Chondrocyte (in vitro differentiated cells): ENCODE data around the gene ORMDL1. TPM values are rescaled to one million over a fixed set of nuclear protein-coding genes. Genes with fewer than 3 reads are reported as not detected.

Experiments used
- DNase-seq: peaks from one replicate; pipeline ENCODE4 v3.0.0; 2021; ENCODE audit warnings: mixed read lengths, low spot score
- H3K27ac Mint-ChIP-seq: one replicate; pipeline ENCODE4 v1.8.0; 2021; ENCODE audit warnings: mild to moderate bottlenecking, moderate library complexity, mixed read lengths; ENCODE audit not compliant: unreplicated experiment
- H3K27me3 Mint-ChIP-seq: 2 replicates; pipeline ENCODE4 v1.8.0; 2021; ENCODE audit warnings: low read depth, mixed read lengths
- H3K36me3 Mint-ChIP-seq: 2 replicates; pipeline ENCODE4 v1.8.0; 2021; ENCODE audit warnings: low read depth, mixed read lengths
- H3K4me1 Mint-ChIP-seq: 2 replicates; pipeline ENCODE4 v1.8.0; 2021; ENCODE audit warnings: low read depth, mild to moderate bottlenecking, mixed read lengths
- H3K4me3 Mint-ChIP-seq: one replicate; pipeline ENCODE4 v1.8.0; 2021; ENCODE audit warnings: mild to moderate bottlenecking, moderate library complexity, mixed read lengths; ENCODE audit not compliant: unreplicated experiment
- H3K9me3 Mint-ChIP-seq: 2 replicates; pipeline ENCODE4 v1.8.0; 2021; ENCODE audit warnings: low read depth, mixed read lengths
- CTCF ChIP-seq: fragments of 200-600 bp; sonication (generic); IDR thresholded peaks from 2 replicates; pipeline ENCODE4 v1.5.0; 2021; ENCODE audit warnings: antibody characterized with exemption, mild to moderate bottlenecking, moderate library complexity
- total RNA-seq: library from RNA; stranded (reverse); gene quantifications from 3 replicates; pipeline ENCODE4 v1.2.1, GENCODE V29; 2021

The ORMDL1 gene
- total RNA-seq, 1 donor from 2014 or later, result 50.9 TPM

GRCh38 chr2:189756311-189756952, 27.7 kb downstream of the ORMDL1 start:
- H3K27me3 Mint-ChIP-seq, result no peaks in the 10 kb centered on the region
- H3K4me3 Mint-ChIP-seq, result no peak overlapping the region
- DNase-seq, result no peak
- no peak for TF ChIP-seq CTCF
- peaks cover 7% of the 10 kb centered on the region for H3K36me3 Mint-ChIP-seq
- H3K9me3 Mint-ChIP-seq, result no peaks in the 10 kb centered on the region
- H3K27ac Mint-ChIP-seq, result no peak overlapping the region
- H3K4me1 Mint-ChIP-seq, result peaks cover 6% of the 10 kb centered on the region

- DNase-seq, result no peak
- Mint-ChIP-seq H3K4me1 (peaks cover 6% of the 10 kb centered on the region), H3K36me3 (peaks cover 3% of the 10 kb centered on the region), H3K4me3 (no peak overlapping the region), H3K27ac (no peak overlapping the region), H3K9me3 (no peaks in the 10 kb centered on the region), H3K27me3 (no peaks in the 10 kb centered on the region)
- TF ChIP-seq CTCF, result peak; percentile 80
Measured at GRCh38 chr2:189751080-189751658, 33.0 kb downstream of the ORMDL1 start.

GRCh38 chr2:189729430-189729829, 54.7 kb downstream of the ORMDL1 start:
- no peaks in the 10 kb centered on the region for H3K27me3 Mint-ChIP-seq
- no peak overlapping the region for H3K27ac Mint-ChIP-seq
- no peaks in the 10 kb centered on the region for H3K9me3 Mint-ChIP-seq
- DNase-seq, result no peak
- no peaks in the 10 kb centered on the region for H3K36me3 Mint-ChIP-seq
- no peaks in the 10 kb centered on the region for H3K4me1 Mint-ChIP-seq
- TF ChIP-seq CTCF, result no peak
- no peak overlapping the region for H3K4me3 Mint-ChIP-seq

GRCh38 chr2:189726849-189727248, 57.3 kb downstream of the ORMDL1 start:
- no peaks in the 10 kb centered on the region for H3K4me1 Mint-ChIP-seq
- H3K9me3 Mint-ChIP-seq, result no peaks in the 10 kb centered on the region
- TF ChIP-seq CTCF, result no peak
- no peak for DNase-seq
- H3K27ac Mint-ChIP-seq, result no peak overlapping the region
- no peaks in the 10 kb centered on the region for H3K36me3 Mint-ChIP-seq
- no peak overlapping the region for H3K4me3 Mint-ChIP-seq
- H3K27me3 Mint-ChIP-seq, result no peaks in the 10 kb centered on the region

GRCh38 chr2:189726271-189726670, 57.9 kb downstream of the ORMDL1 start:
- no peaks in the 10 kb centered on the region for H3K9me3 Mint-ChIP-seq
- no peaks in the 10 kb centered on the region for H3K4me1 Mint-ChIP-seq
- H3K4me3 Mint-ChIP-seq, result no peak overlapping the region
- H3K27ac Mint-ChIP-seq, result no peak overlapping the region
- H3K27me3 Mint-ChIP-seq, result no peaks in the 10 kb centered on the region
- no peak for TF ChIP-seq CTCF
- H3K36me3 Mint-ChIP-seq, result no peaks in the 10 kb centered on the region
- no peak for DNase-seq
